Suprapubic skin (tissue), 3 donors: ENCODE data around the gene NDUFV1.

Experiments
- POLR2A ChIP-seq, 2 donors: fragments of 450-650 bp; IDR thresholded peaks; one replicate each; pipeline ENCODE4 v1.6.1; 2017; ENCODE audit warnings: antibody characterized with exemption in 2 of 2, mild to moderate bottlenecking in 2 of 2, moderate library complexity in 2 of 2
- TF ChIP-seq, protein P1 (sequence below), 2 donors: fragments of 200-600 bp in 1 of 2; fragments of 450-650 bp in 1 of 2; sonication (generic) in 1 of 2; IDR thresholded peaks; one replicate each; pipeline ENCODE4 v1.5.1; 2016 to 2019; ENCODE audit warnings: antibody characterized with exemption in 2 of 2, mild to moderate bottlenecking in 1 of 2, moderate library complexity in 1 of 2

DNA sequence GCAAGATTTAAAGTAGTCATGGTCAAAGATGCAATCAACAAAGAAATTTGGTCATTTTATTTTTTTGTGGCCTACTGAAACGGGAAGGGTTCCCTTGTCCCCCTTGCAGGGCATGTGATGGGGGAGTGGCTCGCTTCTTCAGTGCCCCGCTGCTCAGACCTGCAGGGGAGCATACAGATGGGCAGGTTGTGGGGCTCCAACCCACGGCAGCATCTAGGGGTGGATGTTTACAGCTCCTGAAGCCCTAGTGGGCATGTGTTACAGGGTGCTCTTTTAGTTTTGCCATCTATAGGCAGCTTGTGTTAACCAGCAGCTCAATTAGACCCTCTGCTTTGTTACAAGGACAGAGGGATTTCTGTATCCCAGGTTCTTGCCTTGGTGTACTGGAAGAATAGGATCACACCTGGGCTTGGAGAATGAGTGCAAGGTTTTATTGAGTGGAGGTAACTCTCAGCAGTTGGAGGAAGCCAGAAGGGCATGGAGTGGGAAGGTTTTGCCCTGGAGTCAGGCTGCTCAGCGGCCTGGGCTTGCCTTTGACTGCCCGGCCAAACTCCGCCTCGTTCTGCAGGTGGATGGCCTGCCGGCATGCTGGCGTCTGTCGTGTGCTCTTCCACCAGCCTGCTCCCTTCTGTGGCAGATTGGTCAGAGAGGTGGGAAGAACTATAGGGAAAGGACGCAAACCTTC lies 13.7 kb upstream of the NDUFV1 start:
- no peak for TF ChIP-seq POLR2A (IDR thresholded peaks at IDR 0.05)
- TF ChIP-seq, protein P1, sequence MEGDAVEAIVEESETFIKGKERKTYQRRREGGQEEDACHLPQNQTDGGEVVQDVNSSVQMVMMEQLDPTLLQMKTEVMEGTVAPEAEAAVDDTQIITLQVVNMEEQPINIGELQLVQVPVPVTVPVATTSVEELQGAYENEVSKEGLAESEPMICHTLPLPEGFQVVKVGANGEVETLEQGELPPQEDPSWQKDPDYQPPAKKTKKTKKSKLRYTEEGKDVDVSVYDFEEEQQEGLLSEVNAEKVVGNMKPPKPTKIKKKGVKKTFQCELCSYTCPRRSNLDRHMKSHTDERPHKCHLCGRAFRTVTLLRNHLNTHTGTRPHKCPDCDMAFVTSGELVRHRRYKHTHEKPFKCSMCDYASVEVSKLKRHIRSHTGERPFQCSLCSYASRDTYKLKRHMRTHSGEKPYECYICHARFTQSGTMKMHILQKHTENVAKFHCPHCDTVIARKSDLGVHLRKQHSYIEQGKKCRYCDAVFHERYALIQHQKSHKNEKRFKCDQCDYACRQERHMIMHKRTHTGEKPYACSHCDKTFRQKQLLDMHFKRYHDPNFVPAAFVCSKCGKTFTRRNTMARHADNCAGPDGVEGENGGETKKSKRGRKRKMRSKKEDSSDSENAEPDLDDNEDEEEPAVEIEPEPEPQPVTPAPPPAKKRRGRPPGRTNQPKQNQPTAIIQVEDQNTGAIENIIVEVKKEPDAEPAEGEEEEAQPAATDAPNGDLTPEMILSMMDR (IDR thresholded peaks at IDR 0.05): no peak
